Spleen (tissue), 11 donors: ENCODE data around the gene ZNF69. TPM values are rescaled to one million over a fixed set of nuclear protein-coding genes. Genes with fewer than 3 reads are reported as not detected.

Source experiments
- DNase-seq: peaks from one replicate; pipeline ENCODE4 v3.0.0-alpha.2; 2020
- H3K27ac ChIP-seq, 8 donors: fragments of 200-600 bp; sonication (generic) in 7 of 8; 1 replicate in 4 of 8; 2 replicates in 4 of 8; pipeline versions ENCODE4 v1.5.0 to v1.8.0; 2016 to 2021; ENCODE audit warnings: inconsistent platforms in 4 of 8, mild to moderate bottlenecking in 4 of 8, moderate library complexity in 1 of 8
- H3K27me3 ChIP-seq, 7 donors: fragments of 200-600 bp; sonication (generic) in 6 of 7; replicated peaks in 1 of 7; 1 replicate in 4 of 7; 2 replicates in 3 of 7; pipeline versions ENCODE4 v1.5.0 to v1.8.0; 2016 to 2021; ENCODE audit warnings: inconsistent platforms in 3 of 7, mild to moderate bottlenecking in 1 of 7
- H3K36me3 ChIP-seq, 6 donors: fragments of 200-600 bp; sonication (generic) in 5 of 6; 1 replicate in 4 of 6; 2 replicates in 2 of 6; pipeline versions ENCODE4 v1.5.0 to v1.8.0; 2016 to 2021; ENCODE audit warnings: inconsistent platforms in 2 of 6
- H3K4me1 ChIP-seq, 6 donors: fragments of 200-600 bp; sonication (generic) in 5 of 6; 1 replicate in 3 of 6; 2 replicates in 3 of 6; pipeline versions ENCODE4 v1.5.0 to v1.8.0; 2016 to 2021; ENCODE audit warnings: inconsistent platforms in 3 of 6
- H3K4me3 ChIP-seq, 8 donors: fragments of 200-600 bp; sonication (generic) in 7 of 8; 1 replicate in 4 of 8; 2 replicates in 4 of 8; pipeline versions ENCODE4 v1.5.0 to v1.8.0; 2016 to 2021; ENCODE audit warnings: inconsistent platforms in 4 of 8, mild to moderate bottlenecking in 4 of 8, moderate library complexity in 2 of 8
- H3K9me3 ChIP-seq, 8 donors: fragments of 200-600 bp; sonication (generic) in 7 of 8; 1 replicate in 4 of 8; 2 replicates in 4 of 8; pipeline versions ENCODE4 v1.5.0 to v1.8.0; 2016 to 2021; ENCODE audit warnings: inconsistent platforms in 4 of 8
- POLR2A ChIP-seq, 3 donors: fragments of 450-650 bp; IDR thresholded peaks; one replicate each; pipeline ENCODE4 v1.5.1; 2017; ENCODE audit warnings: antibody characterized with exemption in 3 of 3, mild to moderate bottlenecking in 1 of 3
- POLR2AphosphoS5 ChIP-seq, 3 donors: sonication (generic); formaldehyde crosslinking; IDR thresholded peaks; one replicate each; pipeline ENCODE4 v1.5.1; 2017; ENCODE audit warnings: antibody characterized with exemption in 3 of 3
- WGBS, 5 donors: extraction: QIAGEN DNeasy Blood & Tissue Kit in 3 of 5; methylation state at CpG; one replicate each; pipeline versions ENCODE4 v1.1.5 to v1.1.7; 2013 to 2018; 5-methylcytosine and 5-hydroxymethylcytosine counted together
- intact Hi-C: fragments of 100-400 bp; cut with DNase I; formaldehyde crosslinking; loops from one replicate; pipeline ENCODE4 v1.15.0; 2023; ENCODE audit warnings: low total_unique reads
- polyA plus RNA-seq, 3 donors: library from polyadenylated mRNA; stranded (reverse); fragments of 200-250 nt; gene quantifications; one replicate each; pipeline ENCODE4 v1.2.1, GENCODE V29; 2013
- total RNA-seq, 7 donors: library from RNA; depleted of rRNA in 3 of 7; stranded (reverse); fragments of >200 nt in 3 of 7; fragmentation: NEBNext Ultra II Directional in 4 of 7; extraction: Animal tissue kit (Norgen Biotek cat#: 25700) in 4 of 7; gene quantifications; one replicate each; pipeline versions ENCODE4 v1.1.0 to v1.2.1, GENCODE V29; 2016 to 2021
- TF ChIP-seq, protein P1 (sequence below), 11 experiments: fragments of 200-600 bp in 7 of 11; fragments of 450-650 bp in 4 of 11; sonication (generic) in 4 of 11; IDR thresholded peaks in 8 of 11; conservative IDR thresholded peaks in 3 of 11; 1 replicate in 7 of 11; 2 replicates in 4 of 11; pipeline versions ENCODE4 v1.4.0 to v1.8.0; 2016 to 2021; ENCODE audit warnings: antibody characterized with exemption in 11 of 11, inconsistent platforms in 4 of 11, mild to moderate bottlenecking in 1 of 11
- donor health status: healthy with polysubstance abuse.
- donor health status: DM: no; HTN: no; CAD: no; lungs with moderate emphysema.
- donor health status: DM: no; HTN: no; CAD: no.
- donor health status: Bipolar disorder and iron deficiency.
- donor health status: healthy.
- donor health status: DM: no; HTN: no; CAD: no.
- donor health status: DM: yes; HTN: yes; CAD: no.

Gene ZNF69
- total and polyA plus RNA-seq, 10 donors: 1.8 to 11.0 (median 4.6) TPM

DNA sequence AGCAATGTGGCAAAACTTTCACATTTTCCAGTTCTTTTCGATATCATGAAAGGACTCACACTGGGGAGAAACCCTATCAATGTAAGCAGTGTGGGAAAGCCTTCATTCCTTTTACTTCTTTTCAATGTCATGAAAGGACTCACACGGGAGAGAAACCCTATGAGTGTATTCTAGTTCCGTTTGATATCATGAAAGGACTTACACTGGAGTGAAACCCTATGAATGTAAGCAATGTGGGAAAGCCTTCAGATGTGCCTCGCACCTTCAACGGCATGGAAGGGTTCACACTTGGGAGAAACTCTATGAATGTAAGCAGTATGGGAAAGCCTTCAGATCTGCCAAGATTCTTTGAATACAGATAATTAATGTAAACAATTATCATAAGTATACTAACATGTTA is 62.7 kb downstream of the ZNF69 start:
- peak overlapping the region in 1 of 8 donors; percentile 4 for H3K4me3 ChIP-seq
- WGBS, 5 donors: 95 to 98% (median 97%) methylated on average over 5 of the region's 5 CpGs
- intact Hi-C loops: no loop called here
- H3K4me1 ChIP-seq: no peaks in the 10 kb centered on the region
- peaks cover 30 to 81% (median 55%) of the 10 kb centered on the region in 6 donors for H3K36me3 ChIP-seq
- no peak for DNase-seq
- no peaks in the 10 kb centered on the region for H3K27me3 ChIP-seq
- H3K9me3 ChIP-seq: peaks cover 42 to 100% (median 100%) of the 10 kb centered on the region in 8 donors
- H3K27ac ChIP-seq: no peak overlapping the region
- TF ChIP-seq POLR2AphosphoS5 (IDR thresholded peaks at IDR 0.05) (no peak), POLR2A (IDR thresholded peaks at IDR 0.05) (no peak)
- TF ChIP-seq, protein P1, sequence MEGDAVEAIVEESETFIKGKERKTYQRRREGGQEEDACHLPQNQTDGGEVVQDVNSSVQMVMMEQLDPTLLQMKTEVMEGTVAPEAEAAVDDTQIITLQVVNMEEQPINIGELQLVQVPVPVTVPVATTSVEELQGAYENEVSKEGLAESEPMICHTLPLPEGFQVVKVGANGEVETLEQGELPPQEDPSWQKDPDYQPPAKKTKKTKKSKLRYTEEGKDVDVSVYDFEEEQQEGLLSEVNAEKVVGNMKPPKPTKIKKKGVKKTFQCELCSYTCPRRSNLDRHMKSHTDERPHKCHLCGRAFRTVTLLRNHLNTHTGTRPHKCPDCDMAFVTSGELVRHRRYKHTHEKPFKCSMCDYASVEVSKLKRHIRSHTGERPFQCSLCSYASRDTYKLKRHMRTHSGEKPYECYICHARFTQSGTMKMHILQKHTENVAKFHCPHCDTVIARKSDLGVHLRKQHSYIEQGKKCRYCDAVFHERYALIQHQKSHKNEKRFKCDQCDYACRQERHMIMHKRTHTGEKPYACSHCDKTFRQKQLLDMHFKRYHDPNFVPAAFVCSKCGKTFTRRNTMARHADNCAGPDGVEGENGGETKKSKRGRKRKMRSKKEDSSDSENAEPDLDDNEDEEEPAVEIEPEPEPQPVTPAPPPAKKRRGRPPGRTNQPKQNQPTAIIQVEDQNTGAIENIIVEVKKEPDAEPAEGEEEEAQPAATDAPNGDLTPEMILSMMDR (IDR thresholded peaks at IDR 0.05 in 8 of 11, conservative IDR thresholded peaks at IDR 0.05 in 3 of 11): no peak

Other genes starting within 250 kb of the ZNF69 start
- 1 to 10 TPM; 2.9 to 5.2 (median 4.2) TPM for gene ZNF823, start 148.8 kb upstream of the ZNF69 start, total RNA-seq
- 1 to 10 TPM; 1.3 to 2.1 (median 1.8) TPM for gene ZNF823, start 148.8 kb upstream of the ZNF69 start, polyA plus RNA-seq
- 10 to 100 TPM in 6 of 7 donors, 1 to 10 TPM in 1; 8.0 to 17.4 (median 12.6) TPM for gene ZNF441, start 120.8 kb upstream of the ZNF69 start, total RNA-seq
- gene ZNF441, start 120.8 kb upstream of the ZNF69 start, polyA plus RNA-seq: 1 to 10 TPM; 5.0 to 8.1 (median 6.2) TPM
- 1 to 10 TPM; 1.2 to 3.5 (median 2.6) TPM for gene ZNF491, start 89.3 kb upstream of the ZNF69 start, total RNA-seq
- under 1 TPM; 0.61 to 0.86 (median 0.68) TPM for gene ZNF491, start 89.3 kb upstream of the ZNF69 start, polyA plus RNA-seq
- gene ZNF440, start 73.5 kb upstream of the ZNF69 start, total RNA-seq: 10 to 100 TPM; 12.7 to 19.0 (median 17.5) TPM
- gene ZNF440, start 73.5 kb upstream of the ZNF69 start, polyA plus RNA-seq: 1 to 10 TPM; 2.6 to 4.8 (median 2.7) TPM
- 10 to 100 TPM; 14.1 to 19.4 (median 15.9) TPM for gene ZNF439, start 39.1 kb upstream of the ZNF69 start, total RNA-seq
- 10 to 100 TPM; 10.2 to 16.7 (median 11.3) TPM for gene ZNF439, start 39.1 kb upstream of the ZNF69 start, polyA plus RNA-seq
- 10 to 100 TPM; 20.1 to 34.0 (median 25.5) TPM for gene ZNF700, start 37.3 kb downstream of the ZNF69 start, total RNA-seq
- gene ZNF700, start 37.3 kb downstream of the ZNF69 start, polyA plus RNA-seq: 10 to 100 TPM; 12.2 to 31.7 (median 14.8) TPM
- gene ZNF763, start 77.3 kb downstream of the ZNF69 start, total RNA-seq: 10 to 100 TPM in 1 of 7 donors, 1 to 10 TPM in 6; 5.3 to 10.7 (median 7.1) TPM
- gene ZNF763, start 77.3 kb downstream of the ZNF69 start, polyA plus RNA-seq: 1 to 10 TPM; 3.7 to 6.4 (median 5.5) TPM
- 1 to 10 TPM; 3.4 to 7.7 (median 6.4) TPM for gene ZNF433, start 147.9 kb downstream of the ZNF69 start, total RNA-seq
- gene ZNF433, start 147.9 kb downstream of the ZNF69 start, polyA plus RNA-seq: 1 to 10 TPM; 2.4 to 4.7 (median 3.3) TPM
- under 1 TPM in 2 of 7 donors, not detected in 5; 0.20 to 0.36 TPM for gene ZNF878, start 165.2 kb downstream of the ZNF69 start, total RNA-seq
- gene ZNF878, start 165.2 kb downstream of the ZNF69 start, polyA plus RNA-seq: under 1 TPM in 2 of 3 donors, not detected in 1; 0.05 to 0.10 TPM
- gene ZNF844, start 176.9 kb downstream of the ZNF69 start, total RNA-seq: 10 to 100 TPM in 3 of 7 donors, 1 to 10 TPM in 4; 7.1 to 14.5 (median 9.9) TPM
- 1 to 10 TPM; 2.0 to 3.9 (median 2.7) TPM for gene ZNF844, start 176.9 kb downstream of the ZNF69 start, polyA plus RNA-seq